ENCODE results near the gene CDYL.

Gene CDYL

GRCh38 chr6:4774715-4775493 lies 1.3 kb upstream of the CDYL start:
- peak; percentile 54 for DNase-seq

DNA sequence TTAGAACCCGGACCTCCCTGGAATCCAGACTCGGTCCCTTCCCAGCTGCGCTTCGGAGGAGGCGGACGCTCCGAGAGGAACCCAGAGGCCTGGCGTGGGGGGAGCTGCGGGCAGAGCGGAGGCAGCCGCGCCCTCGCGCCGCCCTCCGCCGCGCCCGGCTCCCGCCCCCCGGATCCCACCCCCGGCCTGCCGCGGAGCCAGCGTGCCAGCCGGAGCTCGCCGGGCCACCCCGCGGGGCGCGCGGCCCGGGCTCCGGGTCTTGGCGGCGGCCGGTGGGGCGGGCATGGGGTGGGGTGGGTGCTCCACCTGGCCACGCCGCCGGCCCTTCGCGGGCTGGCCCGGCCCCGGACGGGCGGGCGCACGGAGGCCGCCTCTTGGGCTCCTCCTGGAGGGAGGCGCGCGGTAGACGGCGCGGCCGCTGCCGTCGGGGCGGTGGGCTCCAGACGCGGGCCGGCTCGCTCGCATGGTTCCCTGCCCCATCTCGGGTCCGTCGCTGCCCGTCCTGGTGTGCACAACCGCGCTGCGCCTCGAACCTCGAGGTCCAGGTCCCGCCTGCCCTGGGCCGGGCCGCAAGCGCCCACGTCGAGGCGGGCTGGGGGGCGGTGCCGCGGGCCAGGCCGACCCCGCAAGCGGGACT lies 592 bp upstream of the CDYL start:
- peak; percentile 90 for DNase-seq

GRCh38 chr6:4776493-4777393 lies 539 bp downstream of the CDYL start:
- DNase-seq, result peak; percentile 80

DNA sequence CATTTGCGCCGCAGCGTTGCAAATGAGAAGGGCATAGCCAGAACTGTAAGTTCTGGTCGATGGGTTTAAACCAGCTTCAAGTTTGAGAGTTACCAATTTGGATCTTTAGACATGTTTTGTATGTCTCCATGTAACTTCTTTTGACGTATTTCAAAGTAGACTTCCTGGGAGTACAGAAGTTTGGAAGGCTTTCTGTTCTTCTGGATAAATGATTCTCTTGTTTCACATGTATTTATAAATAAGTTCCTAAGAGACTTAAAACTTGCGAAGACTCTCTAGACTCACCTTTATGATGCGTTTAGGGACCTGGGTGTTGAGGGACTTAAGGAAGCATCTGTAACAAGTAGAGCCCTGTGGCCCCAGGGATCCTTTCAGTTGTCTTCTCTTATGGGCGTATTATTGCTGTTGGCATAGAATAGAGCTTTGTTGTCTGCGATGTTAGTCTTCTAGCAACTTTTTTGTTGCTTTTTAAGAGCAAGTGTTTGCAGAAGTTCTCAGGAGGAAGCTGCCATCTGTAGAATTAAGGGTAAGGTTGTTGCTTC lies 1.3 kb downstream of the CDYL start:
- peak; percentile 73 for DNase-seq

DNA sequence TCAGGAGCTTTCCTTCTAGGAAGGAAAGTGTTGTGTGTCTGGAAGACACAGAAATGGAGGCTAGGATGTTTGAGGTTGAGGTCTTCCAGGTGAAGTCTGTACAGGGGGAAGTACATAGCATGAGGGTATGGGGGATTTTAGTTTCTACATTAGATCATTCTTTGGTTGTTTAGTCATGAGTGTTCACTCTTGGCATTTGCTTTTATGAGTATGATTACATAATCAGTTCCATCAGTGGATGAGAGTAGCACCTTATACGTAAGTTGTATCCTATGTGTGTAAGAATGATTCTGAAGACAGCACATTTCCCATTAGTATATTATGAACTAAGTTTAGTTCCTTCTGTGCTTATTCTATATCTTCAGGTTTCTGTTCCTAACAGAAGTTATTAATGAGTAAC lies 1.9 kb downstream of the CDYL start:
- peak; percentile 52 for DNase-seq

GRCh38 chr6:4780360-4780812 lies 4.2 kb downstream of the CDYL start:
- peak; percentile 30 for DNase-seq

GRCh38 chr6:4781426-4781825 lies 5.2 kb downstream of the CDYL start:
- DNase-seq, result no peak

DNA sequence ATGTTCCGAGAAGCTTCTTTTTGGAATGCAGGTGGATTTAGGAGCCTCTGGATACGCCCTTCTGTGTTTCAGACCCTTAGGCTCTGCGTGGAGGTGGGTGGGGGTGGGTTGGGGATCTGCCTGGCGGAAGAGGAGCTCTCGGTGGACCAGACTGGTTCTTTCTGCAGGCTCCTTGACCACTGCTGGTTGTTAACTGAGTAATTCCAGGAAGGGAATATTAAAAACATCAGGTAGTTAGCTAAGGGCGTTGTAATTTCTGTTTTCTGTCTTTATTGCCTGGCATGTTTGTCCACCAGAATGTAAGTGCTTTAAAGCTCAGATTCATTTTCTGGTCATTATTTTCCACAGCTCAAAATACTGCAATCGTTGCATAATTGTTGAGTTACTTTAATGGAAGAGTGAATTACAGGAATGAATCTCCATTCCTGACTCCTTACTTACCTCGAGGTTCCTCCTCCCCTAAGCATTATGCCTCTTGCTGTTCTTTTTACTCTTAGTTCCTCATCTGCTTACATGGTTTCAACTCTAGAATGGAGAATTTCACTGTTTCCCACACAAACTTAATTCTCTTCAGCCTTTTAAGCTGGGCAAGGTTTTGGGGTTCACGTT lies 5.9 kb downstream of the CDYL start:
- no peak for DNase-seq

DNA sequence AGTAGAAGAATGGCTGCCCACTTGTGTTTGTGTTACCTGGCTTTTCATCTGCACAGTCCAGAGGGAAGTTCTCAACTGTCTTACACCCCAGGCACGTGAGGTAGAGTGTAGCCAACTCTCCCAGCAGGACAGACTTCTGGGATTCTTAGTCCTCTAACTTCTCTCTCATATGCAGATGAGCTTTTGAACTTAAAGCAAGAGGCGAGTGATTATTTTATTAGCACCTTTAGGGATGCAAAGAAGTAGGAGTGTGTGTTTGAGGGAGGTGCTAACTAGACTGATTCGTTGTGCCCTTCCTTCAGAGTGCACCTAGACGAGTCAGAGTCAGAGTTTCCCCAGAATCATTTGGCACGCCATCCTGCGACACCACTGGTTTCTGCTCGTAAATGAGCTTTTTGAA lies 10.8 kb downstream of the CDYL start:
- no peak for DNase-seq

DNA sequence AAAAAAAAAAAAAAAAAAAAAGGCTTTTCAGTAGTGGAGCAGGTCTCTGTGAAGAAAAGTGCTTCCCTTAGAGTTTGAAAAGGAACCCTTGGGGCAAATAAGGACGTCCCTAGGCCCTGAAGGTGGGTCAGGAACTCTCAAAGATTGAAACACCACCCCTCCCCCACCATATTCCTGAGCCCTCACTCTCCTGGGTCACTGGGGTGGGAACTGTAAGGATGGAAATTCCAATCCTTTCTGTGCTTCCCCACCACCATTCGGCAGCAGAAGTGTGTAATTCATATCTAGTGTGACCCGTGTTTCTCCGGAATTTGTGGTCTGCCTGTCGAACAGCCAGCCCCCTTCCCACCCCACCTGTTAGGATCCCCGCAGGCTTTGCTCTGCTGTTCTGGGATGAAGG lies 12.3 kb downstream of the CDYL start:
- no peak for DNase-seq

GRCh38 chr6:4788953-4789584 lies 12.9 kb downstream of the CDYL start:
- DNase-seq, result no peak

DNA sequence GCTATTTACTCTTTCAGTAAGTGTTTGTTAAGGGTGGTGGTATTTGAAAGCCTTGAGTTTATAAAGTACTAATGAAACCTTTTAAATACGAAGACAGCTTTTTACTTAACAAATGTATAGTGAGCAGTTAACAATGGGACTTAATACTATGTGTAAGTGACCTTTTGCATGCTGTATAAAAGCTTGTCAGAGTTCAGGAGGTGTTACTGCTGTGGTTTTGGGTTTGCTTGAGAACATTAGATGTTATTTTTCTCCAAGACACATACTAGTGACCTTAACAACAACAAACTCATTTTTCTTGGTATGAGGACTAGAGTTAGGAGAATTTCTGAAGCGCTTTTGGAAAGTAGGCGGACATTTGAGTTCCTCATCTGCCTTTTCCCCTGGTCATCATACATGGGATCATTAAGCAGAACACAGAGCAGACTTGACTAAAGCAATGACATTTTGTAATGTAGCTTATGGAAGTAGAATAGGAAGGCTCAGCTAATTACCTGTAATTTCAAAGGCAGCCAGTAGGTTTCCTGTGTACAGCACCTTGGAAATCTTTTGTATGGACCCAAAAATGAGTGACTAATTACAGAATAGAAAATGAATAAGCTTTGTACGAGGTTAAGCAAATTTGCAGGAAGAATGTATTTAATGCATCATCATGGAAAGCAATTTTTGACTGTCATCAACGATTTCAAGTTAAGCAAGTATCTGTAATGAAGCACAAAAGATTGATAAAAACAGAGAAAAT lies 14.1 kb downstream of the CDYL start:
- DNase-seq, result peak; percentile 25

DNA sequence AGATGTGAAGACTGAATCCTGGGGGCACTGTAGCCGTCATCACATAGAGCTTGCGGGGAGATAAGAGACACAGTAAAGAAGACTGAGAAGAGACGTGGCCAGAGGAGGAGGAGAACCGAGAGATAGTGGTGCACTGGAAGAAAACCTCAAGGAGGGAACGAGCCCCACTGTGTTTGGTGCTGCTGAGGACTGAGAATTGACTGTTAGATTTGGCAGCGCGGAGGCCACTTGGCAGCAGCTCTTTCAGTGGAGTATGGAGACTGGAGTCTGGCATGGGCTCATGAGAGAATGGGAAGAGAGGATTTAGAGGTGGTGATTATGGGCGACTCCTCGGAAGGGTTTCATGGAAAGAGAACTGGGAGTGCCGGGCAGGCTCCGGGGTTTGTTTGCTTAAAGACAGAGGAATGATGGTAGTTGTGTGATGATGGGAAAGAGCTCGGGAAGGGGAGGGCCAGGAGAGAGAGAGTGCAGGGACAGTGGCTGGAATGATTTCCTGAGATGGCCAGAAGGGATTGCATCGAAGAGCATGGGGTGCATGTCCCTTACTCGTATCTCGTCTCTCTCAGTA lies 18.0 kb downstream of the CDYL start:
- peak; percentile 57 for DNase-seq

DNA sequence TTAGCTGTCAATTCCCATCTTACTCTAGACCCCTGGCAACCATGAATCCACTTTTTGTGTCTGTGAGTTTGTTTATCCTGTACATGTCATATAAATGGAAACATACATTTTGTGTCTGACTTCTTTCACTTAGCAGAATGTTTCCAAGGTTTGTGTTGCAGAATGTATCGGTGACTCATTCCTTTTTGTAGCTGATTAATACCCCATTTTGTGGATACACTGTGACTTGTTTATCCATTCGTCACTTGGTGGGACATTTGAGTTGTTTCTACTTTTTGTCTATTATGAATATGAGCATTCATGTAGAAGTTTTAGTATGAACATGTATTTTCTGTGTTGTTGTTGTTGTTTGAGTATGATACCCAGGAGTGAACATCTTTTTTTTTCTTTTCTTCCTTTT lies 21.4 kb downstream of the CDYL start:
- DNase-seq, result no peak

- no peak for DNase-seq
These were observed 23.7 kb downstream of the CDYL start for GRCh38 chr6:4799912-4800311.

GRCh38 chr6:4800662-4801061 lies 24.5 kb downstream of the CDYL start:
- no peak for DNase-seq

DNA sequence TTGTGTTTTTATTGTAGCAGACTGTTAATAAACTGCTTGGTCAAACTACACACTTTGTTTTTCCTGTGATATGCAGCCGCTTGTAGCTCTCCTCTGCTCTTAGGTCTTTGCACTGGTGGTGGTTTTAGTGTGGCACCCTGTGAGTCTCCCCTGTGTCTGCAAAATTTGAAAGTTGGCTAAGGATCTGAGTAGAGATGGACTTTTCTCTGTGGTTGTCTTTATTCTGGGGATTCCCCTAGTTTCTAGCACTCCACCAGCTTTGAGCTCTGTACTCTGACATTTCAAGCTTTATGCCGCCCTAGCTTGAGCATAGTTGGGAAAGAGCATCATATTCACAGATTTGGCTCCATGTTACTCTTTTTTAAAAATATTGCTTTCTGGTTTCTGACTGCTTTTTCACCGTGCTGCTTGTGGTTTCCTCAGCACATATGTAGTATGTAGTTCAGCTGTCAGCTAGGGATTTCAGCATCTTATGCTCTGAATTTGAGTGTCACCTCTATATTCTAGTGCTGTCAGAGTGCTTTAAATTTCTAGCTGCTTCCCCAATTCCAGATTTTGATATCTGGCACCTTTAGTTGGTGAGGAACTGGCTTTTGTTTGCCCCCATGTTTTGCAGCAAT lies 25.4 kb downstream of the CDYL start:
- no peak for DNase-seq

GRCh38 chr6:4802312-4802935 lies 26.2 kb downstream of the CDYL start:
- no peak for DNase-seq

DNA sequence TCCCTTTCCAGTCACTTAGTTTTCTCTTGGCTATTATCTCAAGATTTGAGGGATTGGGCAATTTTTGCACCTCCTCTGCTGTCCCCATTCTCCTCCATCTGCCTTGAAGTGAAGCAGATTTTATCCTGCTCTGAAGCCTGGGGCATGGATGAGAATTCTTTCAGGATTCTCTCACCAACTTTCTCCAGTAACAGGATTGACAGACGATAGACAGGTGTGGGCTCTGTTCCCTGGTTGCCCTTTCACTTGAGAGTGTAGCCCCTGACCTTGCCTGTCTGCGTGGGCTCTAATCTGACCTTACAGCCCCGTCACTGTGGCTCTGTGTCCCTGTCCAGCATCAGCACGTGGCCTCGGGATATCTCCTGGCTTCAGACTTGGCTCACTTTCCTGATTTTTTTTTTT lies 27.1 kb downstream of the CDYL start:
- DNase-seq, result no peak

DNA sequence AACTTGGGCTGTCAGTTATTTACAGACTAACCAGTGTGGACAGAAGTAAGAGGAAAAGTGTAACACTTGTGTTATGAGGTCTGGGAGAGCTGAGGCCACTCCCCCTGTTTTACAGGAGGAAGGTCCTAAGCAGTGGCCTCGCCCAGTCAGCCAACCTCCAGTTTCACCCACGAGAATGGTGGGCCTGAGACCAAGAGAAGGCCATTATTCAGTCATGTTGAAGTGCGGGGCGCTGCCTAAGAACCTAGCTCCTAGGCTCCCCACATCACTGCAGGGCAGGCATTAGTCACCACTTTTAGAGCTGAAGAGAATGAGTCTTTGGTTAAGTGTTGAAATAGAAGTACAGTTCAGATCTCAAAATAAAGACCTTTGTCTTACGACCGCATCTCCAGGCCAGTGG lies 27.9 kb downstream of the CDYL start:
- DNase-seq, result no peak

All from OCI-M1 (cell line).